Muscle layer of duodenum (tissue), 2 donors: ENCODE results near the gene CALY.

Experiments
- H3K27ac ChIP-seq: one replicate; pipeline ENCODE4 v1.7.0; 2013; ENCODE audit warnings: mild to moderate bottlenecking, low read length
- H3K27me3 ChIP-seq: one replicate; pipeline ENCODE4 v1.7.0; 2013; ENCODE audit warnings: low read depth, mild to moderate bottlenecking, control low read depth, low read length
- H3K36me3 ChIP-seq, 2 donors: one replicate each; pipeline ENCODE4 v1.7.0; 2013; ENCODE audit warnings: low read length in 2 of 2, control low read depth in 1 of 2, mild to moderate bottlenecking in 1 of 2; ENCODE audit not compliant: insufficient read depth in 2 of 2, control insufficient read depth in 1 of 2
- H3K4me1 ChIP-seq, 2 donors: one replicate each; pipeline ENCODE4 v1.7.0; 2013; ENCODE audit warnings: low read length in 2 of 2, mild to moderate bottlenecking in 2 of 2, control low read depth in 1 of 2, moderate library complexity in 1 of 2; ENCODE audit not compliant: insufficient read depth in 2 of 2, control insufficient read depth in 1 of 2
- H3K4me3 ChIP-seq, 2 donors: one replicate each; pipeline ENCODE4 v1.7.0; 2013; ENCODE audit warnings: low read length in 2 of 2, low read depth in 1 of 2, mild to moderate bottlenecking in 1 of 2
- H3K9me3 ChIP-seq, 2 donors: one replicate each; pipeline ENCODE4 v1.7.0; 2013; ENCODE audit warnings: low read length in 2 of 2, control low read depth in 1 of 2, mild to moderate bottlenecking in 1 of 2; ENCODE audit not compliant: control insufficient read depth in 1 of 2
- donor health status: healthy.

The CALY gene, protein sequence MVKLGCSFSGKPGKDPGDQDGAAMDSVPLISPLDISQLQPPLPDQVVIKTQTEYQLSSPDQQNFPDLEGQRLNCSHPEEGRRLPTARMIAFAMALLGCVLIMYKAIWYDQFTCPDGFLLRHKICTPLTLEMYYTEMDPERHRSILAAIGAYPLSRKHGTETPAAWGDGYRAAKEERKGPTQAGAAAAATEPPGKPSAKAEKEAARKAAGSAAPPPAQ

DNA sequence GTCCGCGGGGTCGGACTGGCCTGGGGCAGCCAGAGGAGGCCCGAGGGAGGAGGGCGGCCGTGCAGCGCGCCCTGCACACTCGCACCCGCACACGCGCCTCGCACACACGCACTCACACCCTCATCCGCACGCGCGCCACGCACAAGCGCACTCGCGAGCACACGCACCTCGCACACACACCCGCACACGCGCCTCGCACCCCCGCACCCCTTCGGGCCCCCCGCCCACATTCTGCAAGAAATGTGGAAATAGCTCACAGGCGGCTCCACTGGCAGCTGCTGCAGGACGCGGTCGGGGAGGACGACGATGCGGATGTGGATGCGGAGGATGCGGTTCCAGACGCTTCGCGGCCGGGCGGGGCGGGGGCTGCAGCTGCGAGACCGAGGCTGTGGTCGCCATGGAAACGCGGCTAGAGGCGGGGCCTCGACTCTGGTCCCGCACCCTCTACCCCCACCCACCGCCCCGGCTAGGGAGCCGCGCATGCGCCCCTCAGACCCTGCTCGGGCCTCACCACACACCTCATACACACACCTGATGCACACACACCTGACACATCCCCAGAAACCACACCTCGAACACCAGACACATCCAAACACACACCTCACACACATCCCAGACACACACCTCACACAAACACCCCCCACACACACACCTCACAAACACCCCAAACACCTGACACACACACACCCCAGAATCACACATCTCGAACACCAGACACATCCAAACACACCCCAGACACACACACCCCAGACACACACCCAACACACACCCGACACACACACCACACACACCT is at the start of gene CALY:
Gene CALY, minus strand, starts transcription at position 320 of the 793 bp plus-strand sequence. CDS start 7,907 bp downstream, outside the sequence.
- H3K4me1 ChIP-seq = peaks cover 0 to 25% of the 10 kb centered on the region in 2 donors
- peaks cover 33% of the 10 kb centered on the region for H3K27me3 ChIP-seq
- no peaks in the 10 kb centered on the region for H3K36me3 ChIP-seq
- peak within 1 kb of the TSS in 1 of 2 donors; percentile 60 for H3K4me3 ChIP-seq
- H3K27ac ChIP-seq = no peak within 1 kb of the TSS
- no peaks in the 10 kb centered on the region for H3K9me3 ChIP-seq

DNA sequence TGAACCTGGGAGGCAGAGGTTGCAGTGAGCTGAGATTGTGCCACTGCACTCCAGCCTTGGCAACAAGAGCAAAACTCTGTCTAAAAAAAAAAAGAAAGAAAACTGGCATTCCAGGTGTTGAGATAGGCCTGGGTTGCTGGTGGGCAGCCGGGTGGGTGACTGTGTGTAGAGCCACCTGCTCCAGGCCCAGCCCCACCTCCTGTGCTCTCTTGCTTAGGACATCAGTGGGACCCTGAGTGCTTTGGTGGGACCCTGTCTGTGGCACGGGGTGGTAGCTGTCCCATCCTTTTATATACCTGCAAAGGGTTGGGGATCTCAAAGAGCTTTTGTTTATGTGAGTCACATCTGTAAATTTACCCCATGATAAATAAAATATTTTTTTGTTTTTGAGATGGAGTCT is 48.5 kb upstream of the CALY start:
- Histone ChIP-seq H3K4me3 (no peak overlapping the region), H3K4me1 (peaks cover 0 to under 1% of the 10 kb centered on the region in 2 donors), H3K9me3 (no peaks in the 10 kb centered on the region), H3K27ac (no peak overlapping the region), H3K27me3 (no peaks in the 10 kb centered on the region), H3K36me3 (no peaks in the 10 kb centered on the region)

DNA sequence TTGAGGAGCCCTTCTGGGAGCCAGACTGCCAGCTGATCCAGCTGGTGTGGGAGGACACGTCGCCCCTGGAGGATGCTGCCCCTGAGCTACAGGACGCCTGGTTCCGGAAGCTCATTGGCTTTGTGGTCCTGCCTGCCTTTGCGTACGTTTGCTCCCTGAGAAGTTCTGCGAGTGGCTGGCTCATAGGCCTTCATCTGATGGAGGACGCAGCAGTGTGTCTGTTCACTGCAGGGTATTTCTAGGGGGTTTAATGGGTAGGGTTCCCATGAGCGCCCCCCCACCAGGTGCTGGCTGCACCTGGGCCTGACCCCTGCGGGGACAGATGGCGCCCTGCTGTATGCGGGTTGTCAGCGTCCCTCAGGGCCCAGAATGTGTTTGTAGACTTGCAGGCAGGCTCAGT is 47.4 kb upstream of the CALY start:
- H3K4me1 ChIP-seq = peaks cover 0 to 10% of the 10 kb centered on the region in 2 donors
- no peaks in the 10 kb centered on the region for H3K36me3 ChIP-seq
- no peaks in the 10 kb centered on the region for H3K9me3 ChIP-seq
- no peak overlapping the region for H3K4me3 ChIP-seq
- no peak overlapping the region for H3K27ac ChIP-seq
- no peaks in the 10 kb centered on the region for H3K27me3 ChIP-seq

DNA sequence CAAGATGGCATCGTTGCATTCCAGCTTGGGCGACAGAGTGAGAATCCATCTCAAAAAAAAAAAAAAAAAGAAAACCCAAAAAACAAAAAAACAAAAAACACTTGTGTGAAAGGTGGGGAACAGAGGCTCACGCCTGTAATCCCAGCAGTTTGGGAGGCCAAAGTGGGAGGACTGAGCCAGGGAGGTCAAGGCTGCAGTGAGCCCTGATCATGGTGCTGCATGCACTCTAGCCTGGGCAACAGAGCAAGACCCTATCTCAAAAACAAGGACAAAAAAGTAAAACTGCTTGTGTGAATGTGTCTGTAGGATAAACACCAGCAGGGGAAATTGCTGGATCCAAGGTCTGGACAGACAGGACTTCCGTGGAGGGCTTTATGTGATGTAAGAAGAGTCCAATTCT is 46.9 kb upstream of the CALY start:
- Histone ChIP-seq H3K27me3 (no peaks in the 10 kb centered on the region), H3K9me3 (no peaks in the 10 kb centered on the region), H3K27ac (no peak overlapping the region), H3K36me3 (no peaks in the 10 kb centered on the region), H3K4me1 (peaks cover 0 to 10% of the 10 kb centered on the region in 2 donors), H3K4me3 (no peak overlapping the region)

DNA sequence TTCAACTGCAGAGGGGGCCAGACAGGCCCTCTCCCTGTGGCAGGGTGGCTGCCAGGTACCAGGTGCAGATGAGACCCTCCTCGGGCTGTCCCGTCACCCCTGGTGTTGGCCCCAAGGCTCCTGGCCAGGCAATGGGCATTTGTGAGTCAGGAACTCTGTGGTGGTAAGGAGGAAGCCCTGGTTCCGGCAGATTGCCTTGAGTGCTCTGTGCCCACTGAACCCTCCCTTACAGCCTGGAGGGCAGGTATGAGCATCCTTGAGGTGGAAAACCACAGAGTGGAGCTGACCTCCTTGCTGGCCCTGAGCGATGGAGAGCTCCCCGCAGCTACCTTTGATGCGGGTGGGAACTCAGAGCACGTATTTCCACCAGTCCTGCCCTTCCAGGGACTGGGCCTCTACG is 44.3 kb upstream of the CALY start:
- H3K4me3 ChIP-seq = no peak overlapping the region
- H3K9me3 ChIP-seq = no peaks in the 10 kb centered on the region
- H3K27me3 ChIP-seq = no peaks in the 10 kb centered on the region
- H3K27ac ChIP-seq = no peak overlapping the region
- no peaks in the 10 kb centered on the region for H3K36me3 ChIP-seq
- peaks cover 0 to 16% of the 10 kb centered on the region in 2 donors for H3K4me1 ChIP-seq

DNA sequence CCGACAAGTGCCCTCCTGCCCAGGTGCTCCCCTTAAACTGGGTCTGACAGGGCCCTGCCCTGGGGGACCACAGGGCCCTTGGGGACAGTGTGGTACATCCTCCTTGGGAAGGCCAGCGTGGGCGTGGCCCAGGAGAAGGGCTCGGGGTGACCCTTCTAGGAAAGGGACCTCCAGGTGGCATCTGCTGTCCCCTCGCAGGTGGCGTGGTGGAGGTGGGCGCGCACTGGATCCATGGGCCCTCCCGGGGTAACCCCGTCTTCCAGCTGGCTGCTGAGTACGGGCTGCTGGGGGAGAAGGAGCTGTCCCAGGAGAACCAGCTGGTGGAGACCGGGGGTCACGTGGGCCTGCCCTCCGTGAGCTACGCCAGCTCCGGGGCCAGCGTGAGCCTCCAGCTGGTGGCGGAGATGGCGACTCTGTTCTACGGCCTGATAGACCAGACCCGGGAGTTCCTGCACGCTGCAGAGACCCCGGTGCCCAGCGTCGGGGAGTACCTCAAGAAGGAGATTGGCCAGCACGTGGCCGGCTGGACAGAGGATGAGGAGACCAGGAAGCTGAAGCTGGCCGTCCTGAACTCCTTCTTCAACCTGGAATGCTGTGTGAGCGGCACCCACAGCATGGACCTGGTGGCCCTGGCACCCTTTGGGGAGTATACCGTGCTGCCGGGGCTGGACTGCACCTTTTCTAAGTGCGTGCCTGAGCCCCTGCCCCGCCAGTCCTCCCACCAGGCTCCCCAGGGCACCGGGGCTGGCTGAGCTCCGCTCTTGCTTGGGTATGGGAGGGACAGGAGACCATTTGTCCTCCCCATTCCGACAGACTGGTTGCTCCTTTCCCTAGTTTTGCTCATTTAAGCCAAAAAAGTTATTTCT is 43.3 kb upstream of the CALY start:
- H3K4me3 ChIP-seq = peak overlapping the region; percentile 42 to 77
- no peaks in the 10 kb centered on the region for H3K9me3 ChIP-seq
- no peaks in the 10 kb centered on the region for H3K36me3 ChIP-seq
- peaks cover 0 to 16% of the 10 kb centered on the region in 2 donors for H3K4me1 ChIP-seq
- H3K27ac ChIP-seq = no peak overlapping the region
- no peaks in the 10 kb centered on the region for H3K27me3 ChIP-seq

DNA sequence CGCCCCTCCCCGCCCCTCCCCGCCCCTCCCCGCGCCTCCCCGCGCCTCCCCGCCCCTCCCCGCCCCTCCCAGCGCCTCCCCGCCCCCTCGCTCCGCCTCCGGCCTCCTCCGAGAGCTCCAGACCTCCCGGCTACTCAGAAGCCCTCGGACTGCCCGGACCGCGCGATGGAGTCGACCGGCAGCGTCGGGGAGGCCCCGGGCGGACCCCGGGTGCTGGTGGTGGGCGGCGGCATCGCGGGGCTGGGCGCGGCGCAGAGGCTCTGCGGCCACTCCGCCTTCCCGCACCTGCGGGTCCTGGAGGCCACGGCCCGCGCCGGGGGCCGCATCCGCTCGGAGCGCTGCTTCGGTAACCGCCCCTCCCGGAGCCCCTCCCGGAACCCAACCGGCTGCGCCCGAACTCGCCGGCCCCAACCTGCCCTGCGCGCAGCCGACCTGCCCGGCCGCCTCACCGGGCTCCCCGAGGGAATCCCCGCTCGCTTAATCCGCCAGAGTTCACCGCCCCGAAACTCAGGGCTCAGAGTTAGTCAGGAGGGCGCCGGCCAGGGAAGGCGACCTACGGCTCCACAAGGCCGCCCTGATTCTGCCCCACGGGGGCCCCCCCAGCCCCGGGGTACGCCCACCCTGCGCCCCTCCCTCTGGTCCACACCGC is 42.6 kb upstream of the CALY start, which contains the start of gene PAOX:
Gene PAOX, plus strand, starts transcription at position 111 of the 649 bp plus-strand sequence. Its CDS starts 55 bp downstream, at position 166.
- no peak within 1 kb of the TSS for H3K27ac ChIP-seq
- H3K36me3 ChIP-seq = no peaks in the 10 kb centered on the region
- H3K4me3 ChIP-seq = peak within 1 kb of the TSS; percentile 69 to 91
- no peaks in the 10 kb centered on the region for H3K27me3 ChIP-seq
- peaks cover 0 to 19% of the 10 kb centered on the region in 2 donors for H3K4me1 ChIP-seq
- no peaks in the 10 kb centered on the region for H3K9me3 ChIP-seq

DNA sequence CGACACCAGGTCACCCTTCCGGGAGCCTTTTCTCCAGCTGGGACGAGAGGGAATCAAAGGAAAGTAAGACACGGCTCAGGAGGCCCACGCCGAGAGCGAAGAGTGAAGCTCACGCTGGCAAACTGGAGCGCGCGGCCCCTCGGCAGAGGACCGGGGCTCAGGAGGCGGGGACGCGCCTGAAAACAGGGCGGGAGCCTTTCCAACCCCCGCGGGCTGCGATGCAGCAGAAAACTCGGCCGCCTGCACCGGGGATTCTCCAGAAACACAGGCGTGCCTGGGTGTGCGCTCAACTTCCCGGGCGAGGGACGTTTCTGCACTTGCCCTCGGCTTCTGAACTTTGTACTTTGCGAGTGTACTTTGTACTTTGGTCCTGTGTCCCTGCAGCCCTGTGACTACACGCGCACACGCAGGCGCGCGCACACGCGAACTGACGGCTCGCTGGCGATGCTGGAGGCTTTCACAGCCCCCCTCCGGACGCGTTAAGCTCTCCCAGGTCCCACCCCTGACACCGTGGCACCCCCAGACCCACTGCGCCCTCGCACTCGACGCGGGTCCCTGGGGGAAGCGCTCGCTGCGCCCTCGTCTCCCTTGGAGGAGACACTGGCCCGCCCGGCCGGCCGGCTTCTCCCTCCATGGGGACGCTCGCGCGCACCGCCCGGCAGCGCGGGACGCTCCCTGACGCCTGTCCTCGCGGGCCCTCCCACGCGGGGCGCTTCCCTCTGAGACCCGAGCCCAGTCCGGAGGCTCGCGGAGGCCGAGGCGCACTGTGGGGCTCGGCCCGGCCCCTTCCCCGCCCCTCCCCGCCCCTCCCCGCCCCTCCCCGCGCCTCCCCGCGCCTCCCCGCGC is 41.8 kb upstream of the CALY start:
- H3K4me1 ChIP-seq = peaks cover 0 to 22% of the 10 kb centered on the region in 2 donors
- H3K27me3 ChIP-seq = no peaks in the 10 kb centered on the region
- no peak overlapping the region for H3K27ac ChIP-seq
- H3K4me3 ChIP-seq = peak overlapping the region; percentile 69 to 91
- H3K9me3 ChIP-seq = no peaks in the 10 kb centered on the region
- no peaks in the 10 kb centered on the region for H3K36me3 ChIP-seq

DNA sequence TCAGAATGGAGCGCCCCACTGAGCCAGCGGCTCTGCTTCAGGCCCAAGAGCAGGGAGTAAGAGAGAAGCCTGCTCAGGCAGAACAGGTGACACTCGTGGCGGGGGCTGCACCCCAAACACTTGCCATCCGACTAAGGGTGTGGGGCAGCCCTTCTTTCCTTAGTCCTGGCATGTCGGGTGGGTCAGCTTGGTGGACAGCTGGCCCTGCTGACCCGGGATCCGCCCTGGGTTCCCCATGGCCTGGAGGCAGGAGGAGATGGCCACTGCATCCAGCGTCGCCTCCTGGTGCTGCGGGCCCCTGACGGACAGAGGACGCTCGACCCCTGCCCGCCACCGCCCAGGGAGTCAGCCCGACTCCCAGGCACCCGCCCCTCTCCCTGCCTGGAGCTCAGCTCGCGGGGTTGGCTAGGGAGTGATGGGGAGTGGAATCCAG is 41.1 kb upstream of the CALY start:
- H3K4me1 ChIP-seq = peaks cover 0 to 22% of the 10 kb centered on the region in 2 donors
- H3K4me3 ChIP-seq = peak overlapping the region; percentile 69 to 91
- H3K27me3 ChIP-seq = no peaks in the 10 kb centered on the region
- no peak overlapping the region for H3K27ac ChIP-seq
- H3K36me3 ChIP-seq = no peaks in the 10 kb centered on the region
- H3K9me3 ChIP-seq = no peaks in the 10 kb centered on the region
